Measurements from ENCODE around the gene PHLPP1.

- TF ChIP-seq CTCF (IDR thresholded peaks at IDR 0.05) (no peak), EP300 (IDR thresholded peaks at IDR 0.05) (no peak), POLR2A (IDR thresholded peaks at IDR 0.05) (no peak)
Measured at GRCh38 chr18:63022429-63023022, 307.2 kb downstream of the PHLPP1 start.

Measured in ovary (tissue), 3 donors.